Peyer's patch (tissue), 4 donors: ENCODE data around the gene RRP1B.

ENCODE experiments used
- CTCF ChIP-seq, 6 experiments: fragments of 450-650 bp in 4 of 6; fragments of 200-600 bp in 2 of 6; sonication (generic) in 1 of 6; IDR thresholded peaks; one replicate each; pipeline ENCODE4 v1.5.1; 2017 to 2019; ENCODE audit warnings: antibody characterized with exemption in 6 of 6, mild to moderate bottlenecking in 3 of 6, moderate library complexity in 1 of 6
- POLR2A ChIP-seq, 2 donors: fragments of 450-650 bp; IDR thresholded peaks; one replicate each; pipeline ENCODE4 v1.5.1; 2017; ENCODE audit warnings: antibody characterized with exemption in 2 of 2, mild to moderate bottlenecking in 2 of 2, moderate library complexity in 2 of 2

- TF ChIP-seq POLR2A (IDR thresholded peaks at IDR 0.05) = no peak
- TF ChIP-seq CTCF (IDR thresholded peaks at IDR 0.05) = no peak
Observed at GRCh38 chr21:43697758-43698643, 38.6 kb downstream of the RRP1B start.
